AG08395 (cell line): Measurements from ENCODE around the gene TNS3.

ENCODE experiments used
- DNase-seq: peaks from one replicate; pipeline ENCODE4 v3.0.0; 2012; ENCODE audit warnings: mixed read lengths, low spot score

Gene TNS3

GRCh38 chr7:47258798-47259197 is 323.1 kb downstream of the TNS3 start:
- DNase-seq, result no peak

GRCh38 chr7:47256016-47256415 is 325.9 kb downstream of the TNS3 start:
- no peak for DNase-seq

GRCh38 chr7:47255441-47255840 is 326.5 kb downstream of the TNS3 start:
- no peak for DNase-seq

GRCh38 chr7:47255007-47255406 is 326.9 kb downstream of the TNS3 start:
- DNase-seq, result no peak

GRCh38 chr7:47254081-47254977 is 327.6 kb downstream of the TNS3 start:
- DNase-seq, result peak; percentile 86

- peak; percentile 82 for DNase-seq
These were observed 328.2 kb downstream of the TNS3 start for GRCh38 chr7:47253650-47254080.

GRCh38 chr7:47252675-47253074 is 329.2 kb downstream of the TNS3 start:
- DNase-seq, result no peak

- no peak for DNase-seq
These were observed 332.6 kb downstream of the TNS3 start for GRCh38 chr7:47249361-47249760.

GRCh38 chr7:47248797-47249196 is 333.1 kb downstream of the TNS3 start:
- no peak for DNase-seq

- no peak for DNase-seq
These were observed 334.8 kb downstream of the TNS3 start for GRCh38 chr7:47247132-47247531.

- DNase-seq, result no peak
These were observed 337.2 kb downstream of the TNS3 start for GRCh38 chr7:47244692-47245091.

- DNase-seq, result no peak
These were observed 340.5 kb downstream of the TNS3 start for GRCh38 chr7:47241112-47242065.

GRCh38 chr7:47239931-47240421 is 341.9 kb downstream of the TNS3 start:
- DNase-seq, result peak; percentile 64

GRCh38 chr7:47239034-47239433 is 342.9 kb downstream of the TNS3 start:
- no peak for DNase-seq

- no peak for DNase-seq
These were observed 345.3 kb downstream of the TNS3 start for GRCh38 chr7:47236480-47237129.

GRCh38 chr7:47233996-47234395 is 347.9 kb downstream of the TNS3 start:
- DNase-seq, result no peak

- peak; percentile 49 for DNase-seq
These were observed 349.0 kb downstream of the TNS3 start for GRCh38 chr7:47232751-47233412.

- no peak for DNase-seq
These were observed 350.3 kb downstream of the TNS3 start for GRCh38 chr7:47231627-47232026.

GRCh38 chr7:47231032-47231431 is 350.9 kb downstream of the TNS3 start:
- DNase-seq, result no peak

GRCh38 chr7:47228386-47229014 is 353.4 kb downstream of the TNS3 start:
- no peak for DNase-seq

GRCh38 chr7:47227762-47228177 is 354.1 kb downstream of the TNS3 start:
- DNase-seq, result peak; percentile 85
